PC-9 (cell line): ENCODE measurements around the gene PRRT2.

Source experiments
- EZH2 ChIP-seq: fragments of 200-600 bp; sonication (generic); IDR thresholded peaks from 2 replicates; pipeline ENCODE4 v1.8.0; 2017; ENCODE audit warnings: antibody characterized with exemption, low read depth
- TF ChIP-seq, protein P1 (sequence below): fragments of 200-600 bp; sonication (generic); conservative IDR thresholded peaks from 2 replicates; pipeline ENCODE4 v1.6.1; 2017; ENCODE audit warnings: mixed run types, antibody characterized with exemption, mild to moderate bottlenecking, moderate library complexity

DNA sequence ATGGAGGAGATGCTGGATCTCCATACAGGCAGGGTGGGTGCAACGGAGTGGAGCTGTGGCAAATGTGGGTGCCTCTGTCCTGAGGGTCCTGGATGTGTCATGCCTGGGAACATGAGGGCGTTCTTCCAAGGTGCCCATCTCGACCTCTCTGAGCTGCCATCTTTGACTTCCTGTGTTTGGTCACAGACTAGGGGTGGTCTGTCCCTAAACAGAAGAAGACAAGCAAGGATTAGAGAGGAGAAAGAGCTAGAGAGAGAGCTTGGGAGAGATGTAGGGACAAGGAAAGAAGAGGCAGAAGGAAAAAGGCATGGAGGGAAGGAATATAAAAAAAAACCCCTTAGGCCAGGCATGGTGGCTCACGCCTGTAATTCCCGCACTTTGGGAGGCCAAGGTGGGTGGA lies 37.3 kb upstream of the PRRT2 start:
- TF ChIP-seq, protein P1, sequence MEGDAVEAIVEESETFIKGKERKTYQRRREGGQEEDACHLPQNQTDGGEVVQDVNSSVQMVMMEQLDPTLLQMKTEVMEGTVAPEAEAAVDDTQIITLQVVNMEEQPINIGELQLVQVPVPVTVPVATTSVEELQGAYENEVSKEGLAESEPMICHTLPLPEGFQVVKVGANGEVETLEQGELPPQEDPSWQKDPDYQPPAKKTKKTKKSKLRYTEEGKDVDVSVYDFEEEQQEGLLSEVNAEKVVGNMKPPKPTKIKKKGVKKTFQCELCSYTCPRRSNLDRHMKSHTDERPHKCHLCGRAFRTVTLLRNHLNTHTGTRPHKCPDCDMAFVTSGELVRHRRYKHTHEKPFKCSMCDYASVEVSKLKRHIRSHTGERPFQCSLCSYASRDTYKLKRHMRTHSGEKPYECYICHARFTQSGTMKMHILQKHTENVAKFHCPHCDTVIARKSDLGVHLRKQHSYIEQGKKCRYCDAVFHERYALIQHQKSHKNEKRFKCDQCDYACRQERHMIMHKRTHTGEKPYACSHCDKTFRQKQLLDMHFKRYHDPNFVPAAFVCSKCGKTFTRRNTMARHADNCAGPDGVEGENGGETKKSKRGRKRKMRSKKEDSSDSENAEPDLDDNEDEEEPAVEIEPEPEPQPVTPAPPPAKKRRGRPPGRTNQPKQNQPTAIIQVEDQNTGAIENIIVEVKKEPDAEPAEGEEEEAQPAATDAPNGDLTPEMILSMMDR: no peak
- TF ChIP-seq EZH2: no peak
